HepG2 (cell line): ENCODE measurements around the gene C20orf144. TPM values are rescaled to one million over a fixed set of nuclear protein-coding genes. Genes with fewer than 3 reads are reported as not detected.

Experiments
- CBX2 ChIP-seq, 2 experiments: fragments of 200-600 bp in 1 of 2; sonication (generic); formaldehyde crosslinking in 1 of 2; IDR thresholded peaks; 2 replicates each; pipeline versions ENCODE4 v1.7.0 to v1.8.1; 2018 to 2022; ENCODE audit warnings: low read depth in 2 of 2, low read length in 1 of 2, mild to moderate bottlenecking in 1 of 2, missing genetic modification reagents in 1 of 2
- GPBP1L1 ChIP-seq: sonication (generic); formaldehyde crosslinking; IDR thresholded peaks from 2 replicates; pipeline ENCODE4 v1.5.0; 2020; ENCODE audit warnings: mild to moderate bottlenecking, missing genetic modification reagents
- GZF1 ChIP-seq: sonication (generic); formaldehyde crosslinking; IDR thresholded peaks from 2 replicates; pipeline ENCODE4 v1.5.1; 2020; ENCODE audit warnings: mild to moderate bottlenecking, missing genetic modification reagents
- KDM5A ChIP-seq: fragments of 200-600 bp; sonication (generic); IDR thresholded peaks from 2 replicates; pipeline ENCODE4 v1.7.0; 2018; ENCODE audit warnings: antibody characterized with exemption, mild to moderate bottlenecking, low read length, borderline replicate concordance
- MXD4 ChIP-seq: IDR thresholded peaks from 2 replicates; pipeline ENCODE4 v1.6.1; 2016; ENCODE audit warnings: mild to moderate bottlenecking, missing biosample characterization, missing genetic modification reagents
- TFE3 ChIP-seq: IDR thresholded peaks from 2 replicates; pipeline ENCODE4 v1.6.1; 2016
- UBTF ChIP-seq: sonication (generic); formaldehyde crosslinking; IDR thresholded peaks from 2 replicates; pipeline ENCODE4 v1.4.0; 2020; ENCODE audit warnings: mild to moderate bottlenecking, missing genetic modification reagents
- ZNF251 ChIP-seq: sonication (generic); formaldehyde crosslinking; IDR thresholded peaks from 2 replicates; pipeline ENCODE4 v1.9.0; 2021; ENCODE audit warnings: mild to moderate bottlenecking, missing genetic modification reagents
- ZNF567 ChIP-seq: sonication (generic); formaldehyde crosslinking; IDR thresholded peaks from 2 replicates; pipeline ENCODE4 v1.8.1; 2023; ENCODE audit warnings: mild to moderate bottlenecking, missing genetic modification reagents, borderline replicate concordance
- ZNF619 ChIP-seq: sonication (generic); formaldehyde crosslinking; IDR thresholded peaks from 2 replicates; pipeline ENCODE4 v1.4.0; 2020; ENCODE audit warnings: mild to moderate bottlenecking, missing genetic modification reagents
- ZNF652 ChIP-seq: IDR thresholded peaks from 2 replicates; pipeline ENCODE4 v1.6.1; 2016; ENCODE audit warnings: low read depth, borderline replicate concordance
- ZSCAN5A ChIP-seq: sonication (generic); formaldehyde crosslinking; IDR thresholded peaks from 2 replicates; pipeline ENCODE4 v1.8.0; 2022; ENCODE audit warnings: mild to moderate bottlenecking, missing genetic modification reagents, borderline replicate concordance
- polyA plus RNA-seq, 8 experiments: library from polyadenylated mRNA; depleted of rRNA in 3 of 8; stranded (reverse) in 7 of 8; unstranded in 1 of 8; fragments of >200 nt; fragmentation: Illumina TruSeq in 4 of 8; extraction: Trizol in 4 of 8; gene quantifications; 2 replicates each; pipeline versions ENCODE4 v1.2.1 to v1.2.3, GENCODE V29; 2011 to 2016; ENCODE audit warnings: low read depth in 4 of 8, missing spikeins in 1 of 8, mixed read lengths in 1 of 8; ENCODE audit not compliant: insufficient read depth in 1 of 8
- total RNA-seq, 5 experiments: library from RNA; depleted of rRNA; stranded (reverse); fragments of >200 nt; fragmentation: Illumina TruSeq; extraction: Trizol; gene quantifications; 2 replicates each; pipeline ENCODE4 v1.2.3, GENCODE V29; 2016; ENCODE audit warnings: low read depth in 1 of 5

C20orf144 gene
- total and polyA plus RNA-seq, 2 of the 13 experiments (the other 11 are each of a cell fraction or from before 2014, with no cell fraction given) = 0.09 to 0.16 TPM

- TF ChIP-seq CBX2 (IDR thresholded peaks at IDR 0.05; ENCODE audit: low read depth, low read length) = no peak
- 0 out of 2 replicates have a peak, but pooled peaks have one; percentile 52 for TF ChIP-seq CBX2 (CRISPR knock-in tag; IDR thresholded peaks at IDR 0.05; ENCODE audit: low read depth)
- TF ChIP-seq GPBP1L1 (CRISPR knock-in tag) = no peak
- no peak for TF ChIP-seq ZNF652 (CRISPR knock-in tag)
- TF ChIP-seq UBTF (CRISPR knock-in tag) = peak; percentile 96
- TF ChIP-seq KDM5A = peak; percentile 72; the same call in 1 of the 2 replicates
- TF ChIP-seq ZSCAN5A (CRISPR knock-in tag) = peak; percentile 89; the same call in 1 of the 2 replicates
- TF ChIP-seq GZF1 (CRISPR knock-in tag) = no peak; the same call in none of the 2 replicates
- TF ChIP-seq TFE3 = 0 out of 2 replicates have a peak, but pooled peaks have one; percentile 14
- peak; percentile 94 for TF ChIP-seq MXD4 (CRISPR knock-in tag)
- no peak for TF ChIP-seq ZNF251 (CRISPR knock-in tag)
- TF ChIP-seq ZNF567 (CRISPR knock-in tag) = peak; percentile 90; the same call in 1 of the 2 replicates
- peak; percentile 99 for TF ChIP-seq ZNF619 (CRISPR knock-in tag)
Observed at GRCh38 chr20:33663161-33664084, 1.3 kb downstream of the C20orf144 start (continued).
